Lower lobe of right lung (tissue), 2 donors: Measurements from ENCODE around the gene CCDC102B. TPM values are rescaled to one million over a fixed set of nuclear protein-coding genes. Genes with fewer than 3 reads are reported as not detected.

Experiments
- ATAC-seq, 2 donors: fragments of 200-7000 bp; cut with Tn5 transposase; one replicate each; pipeline ENCODE4 v1.9.1; 2020 to 2022; ENCODE audit warnings: mild to moderate bottlenecking in 2 of 2, moderate library complexity in 2 of 2
- DNase-seq: peaks from one replicate; pipeline ENCODE4 v3.0.0-alpha.2; 2020
- H3K27ac ChIP-seq: fragments of 200-600 bp; one replicate; pipeline ENCODE4 v1.8.0; 2022
- H3K27me3 ChIP-seq: fragments of 200-600 bp; one replicate; pipeline ENCODE4 v1.8.0; 2022; ENCODE audit warnings: low read depth
- H3K36me3 ChIP-seq: fragments of 200-600 bp; one replicate; pipeline ENCODE4 v1.8.0; 2022; ENCODE audit warnings: mild to moderate bottlenecking
- H3K4me1 ChIP-seq: fragments of 200-600 bp; one replicate; pipeline ENCODE4 v1.8.0; 2022
- H3K4me3 ChIP-seq: fragments of 200-600 bp; one replicate; pipeline ENCODE4 v1.8.0; 2022; ENCODE audit warnings: mild to moderate bottlenecking
- H3K9me3 ChIP-seq: fragments of 200-600 bp; one replicate; pipeline ENCODE4 v1.8.0; 2022
- intact Hi-C: fragments of 100-400 bp; cut with DNase I; formaldehyde crosslinking; loops from one replicate; pipeline ENCODE4 v1.11.0; 2022
- total RNA-seq: library from RNA; stranded (reverse); fragmentation: NEBNext Ultra II Directional; extraction: Animal tissue kit (Norgen Biotek cat#: 25700); gene quantifications from one replicate; pipeline ENCODE4 v1.2.1, GENCODE V29; 2021
- TF ChIP-seq, protein P1 (sequence below): fragments of 200-600 bp; IDR thresholded peaks from one replicate; pipeline ENCODE4 v1.8.0; 2022; ENCODE audit warnings: antibody characterized with exemption, mild to moderate bottlenecking
- donor health status: DM: no; HTN: yes; CAD: no; lungs with severe emphysema.

The CCDC102B gene
- total RNA-seq, 1 donor from 2014 or later = 29.4 TPM

DNA sequence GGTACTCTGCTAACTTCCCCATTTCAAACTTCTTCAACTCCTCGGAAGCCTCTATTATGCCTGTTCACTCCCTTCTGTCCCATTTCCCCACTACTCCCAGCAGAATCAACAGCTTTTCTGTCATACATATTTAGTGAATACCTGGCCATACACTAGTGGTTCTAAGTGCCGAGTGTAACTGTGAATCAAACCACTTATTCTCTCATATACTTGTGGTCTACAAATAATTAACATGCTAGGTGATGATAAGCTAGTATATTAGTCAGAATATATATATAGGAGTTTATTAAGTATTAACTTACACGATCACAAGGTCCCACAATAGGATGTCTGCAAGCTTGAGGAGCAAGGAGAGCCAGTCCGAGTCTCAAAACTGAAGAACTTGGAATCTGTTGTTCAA, 150.7 kb downstream of the CCDC102B start:
- Histone ChIP-seq H3K36me3 (no peaks in the 10 kb centered on the region), H3K9me3 (no peaks in the 10 kb centered on the region), H3K4me3 (no peak overlapping the region), H3K4me1 (no peaks in the 10 kb centered on the region), H3K27ac (no peak overlapping the region), H3K27me3 (no peaks in the 10 kb centered on the region)
- no peak for ATAC-seq
- TF ChIP-seq, protein P1, sequence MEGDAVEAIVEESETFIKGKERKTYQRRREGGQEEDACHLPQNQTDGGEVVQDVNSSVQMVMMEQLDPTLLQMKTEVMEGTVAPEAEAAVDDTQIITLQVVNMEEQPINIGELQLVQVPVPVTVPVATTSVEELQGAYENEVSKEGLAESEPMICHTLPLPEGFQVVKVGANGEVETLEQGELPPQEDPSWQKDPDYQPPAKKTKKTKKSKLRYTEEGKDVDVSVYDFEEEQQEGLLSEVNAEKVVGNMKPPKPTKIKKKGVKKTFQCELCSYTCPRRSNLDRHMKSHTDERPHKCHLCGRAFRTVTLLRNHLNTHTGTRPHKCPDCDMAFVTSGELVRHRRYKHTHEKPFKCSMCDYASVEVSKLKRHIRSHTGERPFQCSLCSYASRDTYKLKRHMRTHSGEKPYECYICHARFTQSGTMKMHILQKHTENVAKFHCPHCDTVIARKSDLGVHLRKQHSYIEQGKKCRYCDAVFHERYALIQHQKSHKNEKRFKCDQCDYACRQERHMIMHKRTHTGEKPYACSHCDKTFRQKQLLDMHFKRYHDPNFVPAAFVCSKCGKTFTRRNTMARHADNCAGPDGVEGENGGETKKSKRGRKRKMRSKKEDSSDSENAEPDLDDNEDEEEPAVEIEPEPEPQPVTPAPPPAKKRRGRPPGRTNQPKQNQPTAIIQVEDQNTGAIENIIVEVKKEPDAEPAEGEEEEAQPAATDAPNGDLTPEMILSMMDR = no peak
- no peak for DNase-seq
- intact Hi-C loops = no loop called here

DNA sequence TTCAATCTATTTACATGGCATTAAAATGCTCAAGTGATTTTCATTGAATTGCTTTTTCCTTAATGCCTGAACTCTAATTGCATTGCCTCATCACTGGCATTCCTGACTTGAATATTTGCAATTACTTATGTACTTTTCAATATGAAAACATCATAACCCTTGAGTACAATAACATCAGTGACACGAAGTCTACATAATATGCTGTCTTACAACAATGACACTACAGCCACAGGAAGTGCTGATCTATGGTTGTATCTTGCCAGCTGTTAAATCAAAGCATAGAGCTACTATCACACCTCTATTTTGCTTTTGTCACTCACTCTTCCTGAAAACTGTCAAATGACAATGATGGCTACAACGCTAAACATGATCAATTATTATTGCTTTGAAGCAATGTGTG, 156.9 kb downstream of the CCDC102B start:
- Histone ChIP-seq H3K9me3 (no peaks in the 10 kb centered on the region), H3K36me3 (no peaks in the 10 kb centered on the region), H3K4me3 (no peak overlapping the region), H3K27me3 (no peaks in the 10 kb centered on the region), H3K4me1 (no peaks in the 10 kb centered on the region), H3K27ac (no peak overlapping the region)
- ATAC-seq (no peak), DNase-seq (no peak)
- TF ChIP-seq, protein P1 = no peak
- intact Hi-C loops = no loop called here

DNA sequence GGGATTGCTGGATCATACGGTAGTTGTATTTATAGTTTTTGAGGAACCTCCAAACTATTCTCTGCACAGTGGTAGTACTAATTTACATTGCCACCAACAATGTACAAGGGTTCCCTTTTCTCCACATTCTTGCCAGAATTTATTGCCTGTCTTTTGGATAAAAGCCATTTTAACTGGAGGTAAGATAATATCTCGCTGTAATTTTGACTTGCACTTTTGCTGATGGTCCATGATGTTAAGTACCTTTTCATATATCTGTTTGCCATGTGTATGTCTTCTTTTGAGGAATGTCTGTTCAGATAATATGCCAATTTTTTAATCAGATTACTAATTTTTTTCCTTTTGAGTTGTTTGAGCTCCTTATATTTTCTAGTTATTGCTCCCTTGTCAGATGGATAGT, 158.8 kb downstream of the CCDC102B start:
- no peak overlapping the region for H3K27ac ChIP-seq
- DNase-seq (no peak), ATAC-seq (no peak)
- no peaks in the 10 kb centered on the region for H3K4me1 ChIP-seq
- H3K27me3 ChIP-seq = no peaks in the 10 kb centered on the region
- H3K9me3 ChIP-seq = no peaks in the 10 kb centered on the region
- intact Hi-C loops = no loop called here
- H3K36me3 ChIP-seq = no peaks in the 10 kb centered on the region
- no peak overlapping the region for H3K4me3 ChIP-seq
- TF ChIP-seq, protein P1 = no peak

DNA sequence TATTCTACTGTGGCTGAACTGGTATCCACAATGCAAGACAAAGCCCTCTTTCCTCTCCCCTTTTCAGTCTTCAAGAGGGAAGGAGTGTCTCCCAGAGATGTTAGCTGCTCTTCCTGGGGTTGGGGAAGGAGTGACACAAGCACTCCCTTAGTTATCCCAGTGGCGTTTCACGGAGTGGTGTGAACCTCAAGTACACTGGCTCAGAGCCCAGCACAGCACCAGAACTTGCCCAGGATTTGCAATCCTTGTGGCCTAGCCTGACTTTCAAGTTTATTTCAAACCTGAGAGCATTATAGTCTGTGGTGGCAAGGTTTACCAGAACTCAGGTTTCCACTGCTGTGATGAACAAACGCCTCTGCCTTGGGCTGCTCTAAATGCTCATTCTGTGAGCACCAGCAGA, 162.5 kb downstream of the CCDC102B start:
- ATAC-seq = no peak
- no peaks in the 10 kb centered on the region for H3K36me3 ChIP-seq

DNA sequence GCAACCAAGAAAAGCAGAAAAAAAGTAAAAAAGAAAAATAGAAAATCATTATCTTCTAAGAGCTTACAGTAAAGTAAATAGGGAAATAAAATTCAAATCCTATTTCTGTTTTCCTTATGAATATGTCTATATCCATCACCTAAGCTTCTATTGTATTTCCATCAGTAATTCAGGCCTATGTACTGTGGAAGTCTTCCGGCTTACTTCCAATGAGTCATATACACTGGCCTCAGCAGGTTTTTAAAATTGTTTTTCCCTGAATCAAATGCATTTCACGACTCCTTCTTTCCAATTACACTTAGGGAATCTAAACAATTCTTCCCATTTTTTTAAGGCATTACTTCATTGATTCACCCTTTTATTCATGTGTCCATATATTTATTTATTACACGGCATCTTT, 164.7 kb downstream of the CCDC102B start:
- Histone ChIP-seq H3K9me3 (no peaks in the 10 kb centered on the region), H3K36me3 (no peaks in the 10 kb centered on the region), H3K4me1 (no peaks in the 10 kb centered on the region), H3K27ac (no peak overlapping the region), H3K27me3 (no peaks in the 10 kb centered on the region), H3K4me3 (no peak overlapping the region)
- ATAC-seq = no peak
- TF ChIP-seq, protein P1 = no peak
- intact Hi-C loops = no loop called here
- no peak for DNase-seq

More for the DNA sequence above, 162.5 kb downstream of the CCDC102B start:
- Histone ChIP-seq H3K4me1 (no peaks in the 10 kb centered on the region), H3K9me3 (no peaks in the 10 kb centered on the region), H3K27me3 (no peaks in the 10 kb centered on the region), H3K4me3 (no peak overlapping the region), H3K27ac (no peak overlapping the region)
- TF ChIP-seq, protein P1 = no peak
- intact Hi-C loops = no loop called here
- DNase-seq = no peak

DNA sequence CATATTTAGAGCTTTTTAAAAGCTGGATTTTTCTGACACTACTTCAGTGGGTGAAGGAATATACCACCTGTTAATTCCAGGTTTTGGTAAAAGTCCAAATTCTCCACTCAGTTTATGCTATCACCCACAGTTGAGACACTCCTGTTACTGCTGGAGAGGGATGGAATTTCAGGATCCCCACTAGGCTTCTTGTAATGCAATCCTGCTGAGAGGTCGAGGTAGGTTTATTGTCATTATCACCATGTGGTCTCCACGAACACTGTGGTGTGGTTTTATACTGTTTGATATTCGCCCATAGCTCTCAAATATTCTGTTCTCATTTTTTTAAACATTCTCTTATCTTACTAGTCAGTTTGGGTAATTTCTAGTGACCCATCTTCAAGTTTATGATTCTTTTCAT, 167.9 kb downstream of the CCDC102B start:
- intact Hi-C loops = no loop called here
- H3K36me3 ChIP-seq = no peaks in the 10 kb centered on the region
- no peaks in the 10 kb centered on the region for H3K4me1 ChIP-seq
- H3K9me3 ChIP-seq = no peaks in the 10 kb centered on the region
- DNase-seq (no peak), ATAC-seq (no peak)
- no peaks in the 10 kb centered on the region for H3K27me3 ChIP-seq
- no peak overlapping the region for H3K27ac ChIP-seq
- TF ChIP-seq, protein P1 = no peak
- H3K4me3 ChIP-seq = no peak overlapping the region
